OCI-LY3 (cell line): ENCODE data around the gene ALG8.
"Not testable (repeated sequence)": the region's sequence is repeated elsewhere in the genome, so short reads cannot be mapped to it uniquely, and the experiment has no call there.

ENCODE experiments used
- H2AFZ ChIP-seq: fragments of 200-600, 300-600 bp; shearing (Covaris generic); 2 replicates; pipeline ENCODE4 v1.6.0; 2014; ENCODE audit warnings: antibody characterized with exemption, low read depth, low read length
- H3K27ac ChIP-seq: fragments of 200-600, 300-600 bp; sonication (generic); 2 replicates; pipeline ENCODE4 v1.5.1; 2014; ENCODE audit warnings: mild to moderate bottlenecking, low read length, moderate library complexity, mixed read lengths
- H3K27me3 ChIP-seq: fragments of 200-600, 300-600 bp; sonication (generic); 2 replicates; pipeline ENCODE4 v1.6.1; 2014; ENCODE audit warnings: low read depth, low read length, mixed read lengths
- H3K36me3 ChIP-seq: fragments of 200-600, 300-600 bp; sonication (generic); replicated peaks from 2 replicates; pipeline ENCODE3; 2014; ENCODE audit warnings: low read depth, low read length, mixed read lengths
- H3K4me1 ChIP-seq: fragments of 300-600, 200-600 bp; sonication (generic); 2 replicates; pipeline ENCODE4 v1.6.1; 2014; ENCODE audit warnings: low read length, mixed read lengths
- H3K4me2 ChIP-seq: fragments of 200-600, 300-600 bp; sonication (generic); 2 replicates; pipeline ENCODE4 v1.6.1; 2014; ENCODE audit warnings: low read length, mixed read lengths
- H3K4me3 ChIP-seq: fragments of 300-600, 200-600 bp; sonication (generic); 2 replicates; pipeline ENCODE4 v1.5.1; 2014; ENCODE audit warnings: antibody characterized with exemption, mild to moderate bottlenecking, low read length, moderate library complexity
- H3K79me2 ChIP-seq: fragments of 300-600, 200-600 bp; shearing (Covaris generic); 2 replicates; pipeline ENCODE4 v1.6.1; 2014; ENCODE audit warnings: mild to moderate bottlenecking, low read length, mixed read lengths
- H3K9ac ChIP-seq: fragments of 300-600, 200-600 bp; shearing (Covaris generic); 2 replicates; pipeline ENCODE4 v1.6.0; 2014; ENCODE audit warnings: mild to moderate bottlenecking, low read length, moderate library complexity
- H3K9me3 ChIP-seq: fragments of 200-600, 300-600 bp; shearing (Covaris generic); 2 replicates; pipeline ENCODE4 v1.6.1; 2014; ENCODE audit warnings: low read length, mixed read lengths; ENCODE audit not compliant: insufficient read depth
- H4K20me1 ChIP-seq: fragments of 200-600, 300-600 bp; sonication (generic); 2 replicates; pipeline ENCODE4 v1.6.1; 2016; ENCODE audit warnings: low read length, mixed read lengths; ENCODE audit not compliant: insufficient read depth
- CTCF ChIP-seq: fragments of 200-600, 300-600 bp; sonication (generic); IDR thresholded peaks from 2 replicates; pipeline ENCODE4 v1.5.1; 2014; ENCODE audit warnings: antibody characterized with exemption, low read length, low read depth
- EZH2phosphoT487 ChIP-seq: fragments of 200-600 bp; shearing (Covaris generic); IDR thresholded peaks from 2 replicates; pipeline ENCODE4 v1.6.1; 2018; ENCODE audit warnings: antibody characterized with exemption, mixed run types, low read depth

Gene ALG8

DNA sequence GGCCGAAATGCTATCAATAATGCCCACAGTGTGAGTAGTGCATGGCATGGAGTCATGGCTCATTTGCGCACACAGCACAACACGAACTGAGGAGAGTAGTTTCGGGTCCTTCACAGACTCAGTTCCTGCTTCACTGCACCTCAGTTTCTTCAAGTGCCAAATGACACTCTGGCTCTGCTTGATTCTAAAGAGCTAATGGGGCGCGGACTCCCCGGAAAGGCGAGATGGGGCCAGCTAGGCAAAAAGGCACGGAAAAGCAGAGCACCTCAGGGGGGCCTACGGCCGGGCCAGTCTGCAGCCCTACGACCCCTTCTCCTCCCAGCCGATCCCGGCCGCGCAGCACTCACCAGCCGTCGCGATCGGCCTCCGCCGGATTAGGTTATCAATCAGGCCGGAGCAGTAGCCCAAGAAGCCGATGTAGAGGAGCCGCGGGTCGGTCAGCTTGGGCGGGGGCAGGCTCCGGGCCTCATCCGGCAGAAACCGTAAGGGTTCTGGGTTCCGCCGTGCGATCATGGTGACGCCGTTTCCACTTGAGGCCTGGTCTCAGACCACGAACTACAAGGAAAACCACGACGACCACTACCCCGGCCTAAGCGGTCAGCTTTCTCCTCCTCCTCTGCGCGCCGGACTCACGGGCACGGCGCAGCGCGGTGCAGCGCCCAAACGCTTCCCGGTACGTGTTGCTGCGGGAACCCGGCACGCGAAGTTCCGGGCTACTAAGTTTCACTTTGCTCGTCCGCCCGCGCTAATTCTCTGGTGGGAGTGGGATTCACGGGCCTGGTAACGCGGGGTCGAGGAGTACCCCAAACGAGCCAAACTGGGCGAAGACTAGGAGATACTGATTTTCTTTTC is 60.0 kb downstream of the ALG8 start, which contains the start of gene NDUFC2:
Gene NDUFC2, minus strand, starts transcription at position 631 of the 852 bp plus-strand sequence. Its CDS starts 118 bp downstream, at position 513.
- Histone ChIP-seq H3K4me1 (peaks cover 32% of the 10 kb centered on the region), H3K9me3 (no peaks in the 10 kb centered on the region), H3K9ac (peak within 1 kb of the TSS; percentile 95), H4K20me1 (peaks cover 43% of the 10 kb centered on the region), H3K79me2 (peaks cover 58% of the 10 kb centered on the region), H3K36me3 (peaks cover 12% of the 10 kb centered on the region), H3K27ac (peak within 1 kb of the TSS; percentile 71), H3K4me2 (peak within 1 kb of the TSS; percentile 76), H2AFZ (peak within 1 kb of the TSS; percentile 88), H3K27me3 (no peaks in the 10 kb centered on the region), H3K4me3 (peak within 1 kb of the TSS; percentile 91)
- TF ChIP-seq CTCF (no peak), EZH2phosphoT487 (no peak)

- H3K36me3 ChIP-seq = peaks cover 12% of the 10 kb centered on the region
- TF ChIP-seq CTCF (no peak), EZH2phosphoT487 (no peak)
- peak overlapping the region; percentile 91 for H3K4me3 ChIP-seq
- peak overlapping the region; percentile 76 for H3K4me2 ChIP-seq
- H3K9me3 ChIP-seq = no peaks in the 10 kb centered on the region
- no peak overlapping the region; the same call in 1 of the 2 replicates for H2AFZ ChIP-seq
- H3K9ac ChIP-seq = peak overlapping the region; percentile 95
- peak overlapping the region; percentile 71 for H3K27ac ChIP-seq
- no peaks in the 10 kb centered on the region for H3K27me3 ChIP-seq
- H4K20me1 ChIP-seq = peaks cover 44% of the 10 kb centered on the region
- peaks cover 32% of the 10 kb centered on the region for H3K4me1 ChIP-seq
- peaks cover 68% of the 10 kb centered on the region for H3K79me2 ChIP-seq
These were observed 60.9 kb downstream of the ALG8 start for GRCh38 chr11:78078218-78079167.

DNA sequence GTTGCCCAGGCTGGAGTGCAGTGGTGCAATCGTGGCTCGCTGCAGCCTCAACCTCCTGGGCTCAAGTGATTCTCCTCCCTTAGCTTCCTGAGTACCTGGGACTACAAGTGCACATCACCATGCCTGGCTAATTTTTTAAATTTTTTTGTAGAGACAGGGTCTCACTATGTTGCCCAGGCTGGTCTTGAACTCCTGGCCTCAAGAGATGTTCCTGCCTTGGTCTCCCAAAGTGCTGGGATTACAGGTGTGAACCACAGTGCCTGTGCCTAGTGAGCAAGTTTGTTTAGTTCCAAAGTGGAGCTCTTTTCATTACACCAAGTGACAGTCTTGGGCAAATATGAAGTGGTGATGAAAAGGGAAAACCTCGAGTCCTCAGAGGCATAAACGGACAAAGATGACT is 61.8 kb downstream of the ALG8 start:
- H3K9me3 ChIP-seq, H2AFZ ChIP-seq, H3K27ac ChIP-seq, H3K27me3 ChIP-seq, H3K9ac ChIP-seq: not testable (repeated sequence)
- Histone ChIP-seq H3K4me3 (0 out of 2 replicates have a peak overlapping the region, but pooled peaks have one; percentile 91), H3K79me2 (peaks cover 77% of the 10 kb centered on the region), H3K4me2 (peak overlapping the region; percentile 76), H4K20me1 (peaks cover 52% of the 10 kb centered on the region), H3K36me3 (peaks cover 16% of the 10 kb centered on the region), H3K4me1 (peaks cover 37% of the 10 kb centered on the region)

DNA sequence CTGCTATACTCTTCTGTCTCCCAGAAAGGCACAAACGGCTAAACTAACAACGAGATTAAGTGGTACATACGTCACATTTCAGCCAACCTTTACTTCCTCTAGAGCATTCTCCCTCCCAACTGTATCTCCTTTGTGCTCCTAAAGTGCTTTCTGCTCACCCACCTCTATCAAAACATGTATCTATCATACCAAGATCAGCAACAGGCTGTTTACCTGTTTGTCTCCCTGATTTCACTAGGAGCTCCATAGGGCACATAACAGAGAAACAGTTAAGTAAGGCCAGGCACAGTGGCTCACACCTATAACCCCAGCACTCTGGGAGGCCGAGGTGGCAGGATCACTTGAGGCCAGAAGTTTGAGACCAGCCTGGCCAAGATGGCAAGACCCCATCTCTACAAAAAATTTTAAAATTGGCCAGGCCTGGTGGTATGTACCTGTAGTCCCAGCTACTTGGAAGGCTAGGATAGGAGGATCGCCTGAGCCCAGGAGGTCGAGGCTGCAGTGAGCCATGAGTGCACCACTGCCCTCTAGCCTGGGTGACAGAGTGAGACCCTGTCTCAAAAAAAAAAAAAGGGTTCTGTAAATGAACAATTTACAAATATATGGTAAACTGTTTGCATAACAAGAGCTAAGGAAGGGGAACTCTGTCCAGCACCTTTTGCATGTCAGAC is 62.6 kb downstream of the ALG8 start:
- Histone ChIP-seq H2AFZ (no peak overlapping the region), H3K36me3 (peaks cover 20% of the 10 kb centered on the region), H3K79me2 (peaks cover 82% of the 10 kb centered on the region), H3K9ac (no peak overlapping the region), H3K9me3 (no peaks in the 10 kb centered on the region), H3K4me2 (peak overlapping the region; percentile 22; the same call in 1 of the 2 replicates), H3K4me3 (no peak overlapping the region), H3K4me1 (peaks cover 41% of the 10 kb centered on the region), H4K20me1 (peaks cover 54% of the 10 kb centered on the region), H3K27me3 (no peaks in the 10 kb centered on the region), H3K27ac (no peak overlapping the region)
- TF ChIP-seq EZH2phosphoT487 (no peak), CTCF (no peak)
